ENCODE measurements around the gene NCOR2.

DNA sequence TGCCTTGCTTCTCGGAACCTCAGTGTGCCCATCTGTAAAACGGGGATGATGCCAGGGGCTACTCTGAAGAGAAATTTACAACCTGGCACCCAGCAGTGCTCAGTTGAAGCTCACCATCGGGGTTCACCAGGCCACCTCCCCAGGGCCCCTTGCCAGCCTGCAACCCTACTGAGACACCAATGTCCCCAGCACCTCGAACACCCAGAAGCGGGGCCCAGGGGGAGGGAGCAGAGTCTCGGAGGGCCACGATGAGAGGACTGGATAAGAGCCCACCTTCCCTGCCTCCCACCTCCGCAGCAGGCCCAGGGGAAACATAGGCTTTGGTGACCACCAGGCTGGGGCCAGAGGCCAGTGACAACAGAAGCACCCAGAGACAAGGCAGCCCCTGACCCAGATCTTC lies 22.4 kb downstream of the NCOR2 start:
- TF ChIP-seq, protein P1, sequence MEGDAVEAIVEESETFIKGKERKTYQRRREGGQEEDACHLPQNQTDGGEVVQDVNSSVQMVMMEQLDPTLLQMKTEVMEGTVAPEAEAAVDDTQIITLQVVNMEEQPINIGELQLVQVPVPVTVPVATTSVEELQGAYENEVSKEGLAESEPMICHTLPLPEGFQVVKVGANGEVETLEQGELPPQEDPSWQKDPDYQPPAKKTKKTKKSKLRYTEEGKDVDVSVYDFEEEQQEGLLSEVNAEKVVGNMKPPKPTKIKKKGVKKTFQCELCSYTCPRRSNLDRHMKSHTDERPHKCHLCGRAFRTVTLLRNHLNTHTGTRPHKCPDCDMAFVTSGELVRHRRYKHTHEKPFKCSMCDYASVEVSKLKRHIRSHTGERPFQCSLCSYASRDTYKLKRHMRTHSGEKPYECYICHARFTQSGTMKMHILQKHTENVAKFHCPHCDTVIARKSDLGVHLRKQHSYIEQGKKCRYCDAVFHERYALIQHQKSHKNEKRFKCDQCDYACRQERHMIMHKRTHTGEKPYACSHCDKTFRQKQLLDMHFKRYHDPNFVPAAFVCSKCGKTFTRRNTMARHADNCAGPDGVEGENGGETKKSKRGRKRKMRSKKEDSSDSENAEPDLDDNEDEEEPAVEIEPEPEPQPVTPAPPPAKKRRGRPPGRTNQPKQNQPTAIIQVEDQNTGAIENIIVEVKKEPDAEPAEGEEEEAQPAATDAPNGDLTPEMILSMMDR (IDR thresholded peaks at IDR 0.05) = no peak
- no peak for TF ChIP-seq POLR2AphosphoS5 (IDR thresholded peaks at IDR 0.05)
- TF ChIP-seq EP300 (IDR thresholded peaks at IDR 0.05; ENCODE audit: low read depth) = no peak
- no peak for TF ChIP-seq POLR2A (IDR thresholded peaks at IDR 0.05)

Measured in transverse colon (tissue), 4 donors.